Small intestine (tissue), 7 donors: ENCODE data around the gene ZNF646. TPM values are rescaled to one million over a fixed set of nuclear protein-coding genes. Genes with fewer than 3 reads are reported as not detected.

Experiments
- DNase-seq, 2 donors: peaks; one replicate each; pipeline versions ENCODE4 v3.0.0 to v3.0.0-alpha.2; 2013
- FAIRE-seq: peaks from 2 replicates; lab custom pipeline; 2012; peaks lifted over from hg19 to GRCh38; lab: Jason Lieb, UNC
- H3K27ac ChIP-seq, 3 donors: one replicate each; pipeline ENCODE4 v1.5.1; 2013; ENCODE audit warnings: low read length in 2 of 3, mild to moderate bottlenecking in 2 of 3, control low read depth in 1 of 3, inconsistent platforms in 1 of 3, low read depth in 1 of 3, moderate library complexity in 1 of 3
- H3K27me3 ChIP-seq, 3 donors: one replicate each; pipeline ENCODE4 v1.6.1; 2013; ENCODE audit warnings: low read length in 3 of 3, inconsistent platforms in 1 of 3; ENCODE audit not compliant: control insufficient read depth in 3 of 3, insufficient read depth in 3 of 3
- H3K36me3 ChIP-seq, 3 donors: one replicate each; pipeline ENCODE4 v1.6.1; 2013; ENCODE audit warnings: low read length in 3 of 3, inconsistent platforms in 1 of 3, low read depth in 1 of 3, mild to moderate bottlenecking in 1 of 3, moderate library complexity in 1 of 3; ENCODE audit not compliant: control insufficient read depth in 3 of 3, insufficient read depth in 2 of 3
- H3K4me1 ChIP-seq, 3 donors: one replicate each; pipeline ENCODE4 v1.6.1; 2013; ENCODE audit warnings: low read length in 2 of 3, inconsistent platforms in 1 of 3, low read depth in 1 of 3, mild to moderate bottlenecking in 1 of 3, moderate library complexity in 1 of 3; ENCODE audit not compliant: control insufficient read depth in 3 of 3, insufficient read depth in 2 of 3
- H3K4me3 ChIP-seq, 3 donors: one replicate each; pipeline ENCODE4 v1.5.1; 2013; ENCODE audit warnings: low read length in 3 of 3, control low read depth in 1 of 3, inconsistent platforms in 1 of 3, low read depth in 1 of 3, mild to moderate bottlenecking in 1 of 3, moderate library complexity in 1 of 3
- H3K9me3 ChIP-seq, 2 donors: one replicate each; pipeline ENCODE4 v1.6.1; 2013; ENCODE audit warnings: low read depth in 1 of 2, low read length in 1 of 2; ENCODE audit not compliant: control insufficient read depth in 2 of 2, insufficient read depth in 1 of 2
- WGBS, 3 donors: extraction: QIAGEN DNeasy Blood & Tissue Kit; methylation state at CpG; one replicate each; pipeline ENCODE4 v1.1.7; 2013; 5-methylcytosine and 5-hydroxymethylcytosine counted together
- polyA plus RNA-seq, 4 donors: library from polyadenylated mRNA; stranded (reverse) in 3 of 4; unstranded in 1 of 4; fragments of 200-250 nt in 3 of 4; fragments of 120-200 nt in 1 of 4; gene quantifications; one replicate each; pipeline versions ENCODE4 v1.2.1 to v1.2.3, GENCODE V29; 2013
- donor health status: healthy with polysubstance abuse.
- donor health status: control.
- donor health status: control.
- donor health status: Bipolar disorder and iron deficiency.
- donor health status: healthy.

The ZNF646 gene
- polyA plus RNA-seq, 4 donors = 3.0 to 14.0 (median 7.3) TPM

DNA sequence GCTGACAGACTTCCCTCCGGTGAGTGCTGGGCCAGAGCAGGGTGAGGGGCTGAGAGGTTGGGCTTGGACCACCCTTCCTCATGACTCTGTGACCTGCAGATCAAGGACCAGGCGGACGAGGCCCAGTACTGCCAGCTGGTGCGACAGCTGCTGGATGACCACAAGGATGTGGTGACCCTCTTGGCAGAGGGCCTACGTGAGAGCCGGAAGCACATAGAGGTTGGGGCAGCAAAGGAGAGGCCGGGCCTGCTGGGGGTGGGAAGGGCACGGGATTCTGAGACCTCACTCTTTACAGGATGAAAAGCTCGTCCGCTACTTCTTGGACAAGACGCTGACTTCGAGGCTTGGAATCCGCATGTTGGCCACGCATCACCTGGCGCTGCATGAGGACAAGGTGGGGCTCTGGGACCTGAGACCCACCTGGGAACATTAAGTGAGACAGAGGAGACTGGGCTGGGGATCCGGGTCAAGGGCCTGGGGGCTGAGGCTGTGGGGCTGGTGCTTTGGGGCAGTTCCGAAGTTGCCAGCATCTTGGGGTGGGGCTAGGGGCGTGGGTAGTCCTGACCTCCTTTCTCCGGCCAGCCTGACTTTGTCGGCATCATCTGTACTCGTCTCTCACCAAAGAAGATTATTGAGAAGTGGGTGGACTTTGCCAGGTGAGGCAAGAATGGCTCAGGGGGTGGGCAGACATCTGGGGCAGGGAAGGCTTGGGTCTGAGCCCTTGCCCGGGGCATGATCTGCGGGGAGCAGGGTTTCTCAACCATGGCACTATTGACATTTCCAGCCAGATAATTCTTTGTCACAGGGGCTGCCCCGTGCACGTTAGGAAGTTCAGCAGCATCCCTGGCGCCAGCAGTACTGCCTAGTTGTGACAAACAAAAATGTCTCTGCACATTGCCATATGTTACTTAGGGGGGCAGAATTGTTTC lies 36.1 kb downstream of the ZNF646 start:
- H3K4me1 ChIP-seq = peaks cover 0 to 11% (median 4%) of the 10 kb centered on the region in 3 donors
- H3K27me3 ChIP-seq = no peaks in the 10 kb centered on the region
- 88 to 90% (median 89%) methylated on average over 26 of the region's 26 CpGs for WGBS, 3 donors
- FAIRE-seq = no peak
- H3K36me3 ChIP-seq = peaks cover 0 to 43% (median 5%) of the 10 kb centered on the region in 3 donors
- H3K9me3 ChIP-seq = no peaks in the 10 kb centered on the region
- no peak for DNase-seq
- no peak overlapping the region for H3K4me3 ChIP-seq
- H3K27ac ChIP-seq = no peak overlapping the region

DNA sequence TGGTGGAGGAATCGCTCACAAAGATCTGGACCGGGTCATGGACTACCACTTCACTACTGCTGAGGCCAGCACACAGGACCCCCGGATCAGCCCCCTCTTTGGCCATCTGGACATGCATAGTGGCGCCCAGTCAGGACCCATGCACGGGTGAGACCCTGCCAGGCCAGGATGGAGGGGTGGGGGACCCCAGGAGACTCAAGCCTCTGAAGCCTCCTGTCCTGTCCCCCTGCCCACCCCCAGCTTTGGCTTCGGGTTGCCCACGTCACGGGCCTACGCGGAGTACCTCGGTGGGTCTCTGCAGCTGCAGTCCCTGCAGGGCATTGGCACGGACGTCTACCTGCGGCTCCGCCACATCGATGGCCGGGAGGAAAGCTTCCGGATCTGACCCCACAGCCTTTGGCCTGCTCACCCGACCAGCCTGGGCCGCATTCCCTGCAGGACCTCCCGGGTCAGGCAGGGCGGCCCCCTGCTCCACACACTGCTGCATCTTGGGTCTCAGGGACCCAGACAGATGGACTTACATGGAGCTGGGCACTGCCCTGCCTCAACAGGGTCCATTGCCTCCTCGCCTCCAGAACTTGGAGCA lies 37.8 kb downstream of the ZNF646 start:
- FAIRE-seq (no peak), DNase-seq (no peak)
- Histone ChIP-seq H3K27me3 (no peaks in the 10 kb centered on the region), H3K36me3 (peaks cover 0 to 48% (median 5%) of the 10 kb centered on the region in 3 donors), H3K4me1 (peaks cover 0 to 15% (median 2%) of the 10 kb centered on the region in 3 donors), H3K4me3 (no peak overlapping the region), H3K9me3 (no peaks in the 10 kb centered on the region), H3K27ac (no peak overlapping the region)
- 93% methylated on average over 23 of the region's 23 CpGs for WGBS, 3 donors

DNA sequence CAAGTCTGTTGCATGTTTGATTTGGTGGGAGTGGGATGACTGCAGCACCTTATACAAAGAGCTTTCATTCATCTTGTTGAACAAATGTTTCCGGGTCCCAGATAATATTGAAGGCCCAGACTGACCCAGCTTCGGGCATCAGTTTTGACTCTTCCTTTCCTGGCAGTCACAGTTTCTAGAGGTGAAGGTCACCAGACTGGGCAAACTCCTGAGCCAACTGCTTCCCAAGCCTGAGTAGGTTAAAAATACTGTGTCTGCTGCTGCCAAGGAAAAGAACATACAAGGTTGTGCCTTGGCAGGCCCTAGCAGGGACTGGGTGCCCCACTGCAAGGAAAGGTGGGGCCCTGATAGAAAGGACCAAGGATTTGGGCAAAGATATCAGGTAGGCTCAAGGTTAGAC lies 38.5 kb downstream of the ZNF646 start:
- Histone ChIP-seq H3K27ac (peak overlapping the region in 1 of 3 donors; percentile 42), H3K4me1 (peaks cover 0 to 15% (median 2%) of the 10 kb centered on the region in 3 donors), H3K36me3 (peaks cover 0 to 48% (median 5%) of the 10 kb centered on the region in 3 donors), H3K27me3 (no peaks in the 10 kb centered on the region), H3K9me3 (no peaks in the 10 kb centered on the region), H3K4me3 (no peak overlapping the region)
- 76 to 92% (median 91%) methylated on average over 2 of the region's 2 CpGs for WGBS, 3 donors
- DNase-seq = no peak
- no peak for FAIRE-seq

DNA sequence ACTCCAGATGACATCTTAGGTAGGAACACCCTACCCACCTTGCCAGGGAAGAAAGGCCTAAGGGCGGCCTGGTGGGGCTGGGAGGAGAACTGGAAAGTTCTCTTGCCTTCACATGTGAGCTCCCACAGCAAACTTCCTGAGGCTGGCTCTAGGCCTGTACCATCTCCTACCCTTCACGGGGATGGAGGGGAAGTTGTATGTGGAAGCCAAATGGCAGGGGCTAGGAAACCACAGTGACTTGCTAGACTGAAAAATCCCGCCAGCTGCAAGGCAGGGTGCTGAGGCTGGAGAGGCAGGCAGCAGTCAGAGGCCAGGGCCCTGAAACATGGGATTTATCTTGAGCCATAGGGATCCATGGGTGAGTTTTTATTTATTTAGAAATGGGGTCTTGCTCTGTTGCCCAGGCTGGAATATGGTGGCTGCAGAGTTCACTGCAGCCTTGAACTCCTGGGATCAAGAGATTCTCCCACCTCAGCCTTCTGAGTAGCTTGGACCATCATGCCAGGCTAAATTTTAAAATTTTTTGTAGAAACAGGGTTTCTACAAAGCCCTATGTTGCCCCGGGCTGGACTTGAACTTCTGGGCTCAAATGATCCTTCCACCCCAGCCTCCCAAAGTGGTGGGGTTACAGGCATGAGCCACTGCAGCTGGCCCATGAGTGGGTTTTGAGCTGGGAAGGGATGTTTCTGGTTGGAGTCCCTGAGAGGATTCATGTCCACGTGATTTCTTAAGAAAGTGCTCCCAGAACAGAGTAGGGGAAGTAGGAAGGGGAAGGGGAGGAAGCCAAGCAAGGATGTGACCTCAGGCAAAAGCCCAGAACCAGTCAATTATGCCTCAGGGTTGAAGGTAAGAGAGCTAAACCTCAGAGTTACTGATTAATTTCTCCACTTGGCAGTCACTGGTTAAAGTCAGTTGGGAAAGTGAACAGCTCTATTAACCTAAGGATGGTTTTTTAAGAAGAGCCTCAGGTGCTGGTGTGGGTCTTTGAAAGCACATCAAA lies 39.2 kb downstream of the ZNF646 start:
- H3K4me3 ChIP-seq = no peak overlapping the region
- H3K9me3 ChIP-seq = no peaks in the 10 kb centered on the region
- peak overlapping the region in 2 of 3 donors; percentile 16 to 43 for H3K27ac ChIP-seq
- peaks cover 0 to 17% (median 2%) of the 10 kb centered on the region in 3 donors for H3K4me1 ChIP-seq
- H3K36me3 ChIP-seq = peaks cover 0 to 48% (median 5%) of the 10 kb centered on the region in 3 donors
- DNase-seq (peak; percentile 38 to 67), FAIRE-seq (no peak)
- WGBS, 3 donors = 59 to 69% (median 63%) methylated on average over 5 of the region's 5 CpGs
- no peaks in the 10 kb centered on the region for H3K27me3 ChIP-seq

DNA sequence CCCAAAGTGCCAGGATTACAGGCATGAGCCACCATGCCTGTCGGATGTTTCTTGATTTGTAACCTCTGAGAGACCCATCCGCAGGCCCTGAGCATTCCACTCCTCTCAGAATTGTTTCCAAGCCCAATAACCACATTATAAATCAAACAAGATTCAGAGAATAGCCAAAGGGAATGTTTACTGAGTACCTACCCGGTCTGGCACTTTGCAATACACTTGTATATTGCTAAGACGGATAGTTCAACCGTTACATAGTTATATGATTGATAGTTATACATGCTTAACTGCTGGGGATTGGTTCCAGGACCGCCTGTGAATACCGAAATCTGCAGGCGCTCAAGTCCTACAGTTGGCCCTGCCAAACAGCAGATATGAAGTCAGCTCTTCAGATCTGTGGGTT lies 40.2 kb downstream of the ZNF646 start:
- DNase-seq (no peak), FAIRE-seq (no peak)
- H3K27ac ChIP-seq = peak overlapping the region in 2 of 3 donors; percentile 15 to 34
- no peaks in the 10 kb centered on the region for H3K9me3 ChIP-seq
- no peaks in the 10 kb centered on the region for H3K27me3 ChIP-seq
- no peak overlapping the region for H3K4me3 ChIP-seq
- WGBS, 3 donors = 83 to 86% (median 83%) methylated on average over 8 of the region's 8 CpGs
- peaks cover 0 to 24% (median 2%) of the 10 kb centered on the region in 3 donors for H3K4me1 ChIP-seq
- H3K36me3 ChIP-seq = peaks cover 0 to 54% (median 5%) of the 10 kb centered on the region in 3 donors

DNA sequence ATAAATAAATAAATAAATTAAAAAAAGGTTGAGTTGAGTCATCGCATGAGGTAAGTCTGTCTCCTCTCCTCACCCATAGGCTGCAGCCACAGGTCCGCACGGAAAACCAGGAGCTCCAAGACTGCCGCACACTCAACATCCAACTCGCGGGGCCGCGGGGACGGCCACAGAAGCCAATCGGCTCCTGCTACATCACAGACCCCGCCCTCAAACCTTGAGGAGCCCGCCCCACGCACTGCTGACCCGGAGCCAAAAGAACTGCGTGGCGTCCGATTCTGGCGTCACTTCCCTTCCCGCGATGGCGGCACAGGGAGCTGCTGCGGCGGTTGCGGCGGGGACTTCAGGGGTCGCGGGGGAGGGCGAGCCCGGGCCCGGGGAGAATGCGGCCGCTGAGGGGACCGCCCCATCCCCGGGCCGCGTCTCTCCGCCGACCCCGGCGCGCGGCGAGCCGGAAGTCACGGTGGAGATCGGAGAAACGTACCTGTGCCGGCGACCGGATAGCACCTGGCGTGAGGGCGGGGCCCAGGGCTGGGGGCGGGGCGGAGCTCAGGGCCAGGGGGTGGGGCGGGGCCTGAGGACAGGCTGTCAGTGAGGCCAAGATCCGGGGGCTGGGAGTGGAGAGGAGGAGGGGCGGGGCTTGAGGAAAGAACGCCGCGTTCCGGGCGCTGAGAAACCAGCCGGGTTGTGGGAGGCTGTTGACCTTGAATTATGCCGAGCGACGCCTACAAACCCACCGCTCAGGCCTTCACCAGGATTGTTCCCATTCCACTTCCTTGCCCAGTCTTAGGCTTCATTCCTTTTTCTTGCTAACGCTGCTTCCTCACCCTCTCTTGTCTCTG lies 43.4 kb downstream of the ZNF646 start, which contains the start of gene KAT8:
Gene KAT8, plus strand, starts transcription at position 281 of the 839 bp plus-strand sequence. Its CDS starts 18 bp downstream, at position 299.
- DNase-seq = peak; percentile 98 to 99
- Histone ChIP-seq H3K36me3 (peaks cover 4 to 49% (median 6%) of the 10 kb centered on the region in 3 donors), H3K4me1 (peaks cover 0 to 24% (median 2%) of the 10 kb centered on the region in 3 donors), H3K4me3 (peak within 1 kb of the TSS; percentile 62 to 84 (median 70)), H3K27me3 (no peaks in the 10 kb centered on the region), H3K9me3 (no peaks in the 10 kb centered on the region), H3K27ac (peak within 1 kb of the TSS; percentile 91 to 99 (median 96))
- no peak for FAIRE-seq
- 0% methylated on average over 53 to 68 of the region's 68 CpGs for WGBS, 3 donors
